Activated CD8-positive, alpha-beta T cell treated with anti-CD3 and anti-CD28 coated beads for 36 hours (primary cell): ENCODE results near the gene C10orf88. TPM values are rescaled to one million over a fixed set of nuclear protein-coding genes. Genes with fewer than 3 reads are reported as not detected.

ENCODE experiments used
- ATAC-seq: fragments of 200-7000 bp; cut with Tn5 transposase; one replicate; pipeline ENCODE4 v1.10.0; 2021; ENCODE audit warnings: mild to moderate bottlenecking, moderate library complexity
- CTCF ChIA-PET: fragments of 350-600 bp; sonication (Branson Sonifier 250); formaldehyde crosslinking; loops from one replicate; lab custom pipeline; 2021; ENCODE audit warnings: antibody characterized with exemption; lab: Charles Lee
- POLR2A ChIA-PET: fragments of 350-600 bp; sonication (Branson Sonifier 250); formaldehyde crosslinking; loops from one replicate; lab custom pipeline; 2021; ENCODE audit warnings: antibody characterized with exemption; lab: Charles Lee
- DNase-seq: peaks from one replicate; pipeline ENCODE4 v3.0.0-alpha.2; 2020
- H3K27ac Mint-ChIP-seq: one replicate; pipeline ENCODE4 v1.8.0; 2021; ENCODE audit warnings: mild to moderate bottlenecking, mixed read lengths
- H3K27me3 Mint-ChIP-seq: one replicate; pipeline ENCODE4 v1.8.0; 2021; ENCODE audit warnings: mixed read lengths
- H3K36me3 Mint-ChIP-seq: one replicate; pipeline ENCODE4 v1.8.0; 2021; ENCODE audit warnings: low read depth, mixed read lengths
- H3K4me1 Mint-ChIP-seq: one replicate; pipeline ENCODE4 v1.8.0; 2021; ENCODE audit warnings: low read depth, mixed read lengths
- H3K4me3 Mint-ChIP-seq: one replicate; pipeline ENCODE4 v1.8.0; 2021; ENCODE audit warnings: mild to moderate bottlenecking, moderate library complexity, mixed read lengths
- H3K9me3 Mint-ChIP-seq: one replicate; pipeline ENCODE4 v1.8.0; 2021; ENCODE audit warnings: mixed read lengths
- CTCF ChIP-seq: fragments of 200-600 bp; IDR thresholded peaks from one replicate; pipeline ENCODE4 v1.8.0; 2022; ENCODE audit warnings: antibody characterized with exemption, mild to moderate bottlenecking
- intact Hi-C: fragments of 100-400 bp; cut with micrococcal nuclease; formaldehyde crosslinking; loops from one replicate; pipeline ENCODE4 v1.10.0; 2022
- total RNA-seq, 2 experiments: library from RNA; stranded (reverse); gene quantifications; one replicate each; pipeline ENCODE4 v1.2.3, GENCODE V29; 2021

C10orf88 gene
- total RNA-seq, 2 experiments from 2014 or later, result 6.3 to 9.1 TPM

GRCh38 chr10:122939856-122940543 lies 14.0 kb downstream of the C10orf88 start:
- CTCF ChIA-PET, result no interaction called here
- Mint-ChIP-seq H3K27ac (no peak overlapping the region), H3K4me1 (peaks cover 4% of the 10 kb centered on the region), H3K9me3 (no peaks in the 10 kb centered on the region), H3K27me3 (no peaks in the 10 kb centered on the region), H3K4me3 (no peak overlapping the region), H3K36me3 (peaks cover 28% of the 10 kb centered on the region)
- intact Hi-C loops, result no loop called here
- POLR2A ChIA-PET, result interaction anchor here (0.8 kb wide), 1 partner anchor 40 kb away, joined by 4 read pairs; the partner anchor contains the start of gene PSTK
- ATAC-seq (no peak), DNase-seq (no peak)
- TF ChIP-seq CTCF, result no peak

DNA sequence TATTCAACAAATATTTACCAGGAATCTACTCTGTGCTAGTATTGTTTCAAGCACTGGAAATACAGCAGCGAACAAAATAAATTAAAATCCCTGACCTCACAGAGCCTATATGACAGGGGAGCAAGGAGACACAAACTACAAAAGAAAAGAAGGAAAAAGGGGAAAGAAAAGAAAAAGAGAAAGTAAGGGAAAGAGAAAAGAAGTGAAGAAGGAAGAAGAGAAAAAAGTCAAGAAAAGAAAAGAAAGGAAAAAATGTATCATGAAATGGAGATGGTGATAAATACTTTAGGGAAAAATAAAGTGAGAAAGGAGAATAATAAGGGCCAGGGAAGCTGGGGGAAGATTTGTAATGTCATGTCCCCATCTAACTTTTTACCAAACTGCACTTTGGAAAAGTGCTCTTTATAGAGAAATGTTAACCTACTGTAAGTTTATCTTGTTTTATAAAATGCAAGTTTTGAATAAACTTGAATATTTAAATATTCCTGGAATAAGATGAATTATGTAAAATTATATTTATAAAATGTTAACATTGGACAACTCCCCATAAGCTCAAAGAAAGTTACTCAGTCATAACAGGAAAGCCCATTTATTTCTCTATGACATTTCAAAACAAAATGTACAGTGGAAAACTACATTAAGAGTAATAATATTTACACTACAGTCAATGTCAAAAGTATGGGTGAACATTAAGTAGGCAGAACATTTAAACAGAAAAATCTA lies 14.7 kb downstream of the C10orf88 start:
- CTCF ChIA-PET, result no interaction called here
- H3K27ac Mint-ChIP-seq, result no peak overlapping the region
- H3K36me3 Mint-ChIP-seq, result peaks cover 26% of the 10 kb centered on the region
- no peaks in the 10 kb centered on the region for H3K9me3 Mint-ChIP-seq
- no peak overlapping the region for H3K4me3 Mint-ChIP-seq
- peaks cover 4% of the 10 kb centered on the region for H3K4me1 Mint-ChIP-seq
- no peak for DNase-seq
- TF ChIP-seq CTCF, result no peak
- intact Hi-C loops, result no loop called here
- no peaks in the 10 kb centered on the region for H3K27me3 Mint-ChIP-seq
- no peak for ATAC-seq
- POLR2A ChIA-PET, result no interaction called here

- Mint-ChIP-seq H3K9me3 (no peaks in the 10 kb centered on the region), H3K27ac (no peak overlapping the region), H3K4me3 (no peak overlapping the region), H3K27me3 (no peaks in the 10 kb centered on the region), H3K4me1 (peaks cover 2% of the 10 kb centered on the region), H3K36me3 (peaks cover 5% of the 10 kb centered on the region)
- no peak for DNase-seq
- POLR2A ChIA-PET, result no interaction called here
- no peak for TF ChIP-seq CTCF
- intact Hi-C loops, result no loop called here
- ATAC-seq, result no peak
- CTCF ChIA-PET, result no interaction called here
These were observed 22.7 kb downstream of the C10orf88 start for GRCh38 chr10:122931088-122931906.

GRCh38 chr10:122930140-122930539 lies 23.9 kb downstream of the C10orf88 start:
- no peaks in the 10 kb centered on the region for H3K9me3 Mint-ChIP-seq
- peaks cover 2% of the 10 kb centered on the region for H3K4me1 Mint-ChIP-seq
- H3K27me3 Mint-ChIP-seq, result no peaks in the 10 kb centered on the region
- no peak overlapping the region for H3K4me3 Mint-ChIP-seq
- ATAC-seq (no peak), DNase-seq (no peak)
- H3K27ac Mint-ChIP-seq, result no peak overlapping the region
- intact Hi-C loops, result no loop called here
- H3K36me3 Mint-ChIP-seq, result no peaks in the 10 kb centered on the region
- CTCF ChIA-PET, result no interaction called here
- POLR2A ChIA-PET, result no interaction called here
- no peak for TF ChIP-seq CTCF
